ENCODE measurements around the gene ZC2HC1B. TPM values are rescaled to one million over a fixed set of nuclear protein-coding genes. Genes with fewer than 3 reads are reported as not detected.

ZC2HC1B gene
- total RNA-seq, 1 donor from 2014 or later = not detected

DNA sequence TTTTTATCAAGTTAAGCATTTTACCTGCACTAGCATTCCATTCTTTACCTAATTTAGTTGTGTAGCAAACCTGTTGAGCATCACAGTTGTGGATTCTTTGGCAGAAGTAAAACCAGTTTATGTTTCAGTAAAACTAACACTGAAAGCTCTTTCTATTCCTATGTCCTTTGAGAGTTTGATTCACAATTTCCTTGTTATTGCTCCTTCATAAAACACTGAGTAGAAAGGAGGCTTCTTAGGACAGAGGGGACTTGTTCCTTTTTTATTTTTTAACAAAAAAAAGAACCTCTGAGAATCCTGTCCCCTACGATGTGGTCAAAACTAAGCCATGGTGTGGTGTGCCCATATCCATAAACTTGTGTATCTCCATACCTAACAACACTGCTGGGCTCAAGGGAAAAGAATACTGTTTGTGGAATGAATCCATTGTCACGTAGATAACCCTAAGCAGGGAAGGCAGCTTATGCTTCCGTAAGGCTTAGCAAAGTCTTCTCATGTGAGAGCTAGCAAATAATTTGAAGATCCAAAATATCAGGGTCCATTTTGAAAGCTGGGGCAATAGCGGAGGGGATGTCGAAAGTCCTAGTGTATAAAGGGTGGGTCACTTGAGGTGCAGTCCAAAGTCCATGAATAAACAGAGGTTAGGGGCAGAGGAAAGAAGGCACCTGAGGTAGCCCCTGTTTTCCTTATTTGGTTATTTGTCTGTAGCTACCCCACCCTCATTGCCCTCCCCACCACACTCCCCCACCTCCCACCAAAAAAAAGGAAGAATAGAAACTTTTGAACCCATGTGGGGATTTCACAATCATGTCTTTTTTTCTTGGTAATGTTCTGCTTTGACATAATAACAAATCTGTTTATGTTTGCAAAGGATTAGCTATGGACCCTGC, 72.7 kb downstream of the ZC2HC1B start:
- DNase-seq (no peak), ATAC-seq (no peak)
- no peaks in the 10 kb centered on the region for H3K36me3 ChIP-seq
- H3K4me3 ChIP-seq = no peak overlapping the region
- no peaks in the 10 kb centered on the region for H3K4me1 ChIP-seq
- H3K9me3 ChIP-seq = no peaks in the 10 kb centered on the region
- no peak overlapping the region for H3K27ac ChIP-seq
- intact Hi-C loops (cut with DNase I) = no loop called here
- H3K27me3 ChIP-seq = no peaks in the 10 kb centered on the region
- TF ChIP-seq, protein P1, sequence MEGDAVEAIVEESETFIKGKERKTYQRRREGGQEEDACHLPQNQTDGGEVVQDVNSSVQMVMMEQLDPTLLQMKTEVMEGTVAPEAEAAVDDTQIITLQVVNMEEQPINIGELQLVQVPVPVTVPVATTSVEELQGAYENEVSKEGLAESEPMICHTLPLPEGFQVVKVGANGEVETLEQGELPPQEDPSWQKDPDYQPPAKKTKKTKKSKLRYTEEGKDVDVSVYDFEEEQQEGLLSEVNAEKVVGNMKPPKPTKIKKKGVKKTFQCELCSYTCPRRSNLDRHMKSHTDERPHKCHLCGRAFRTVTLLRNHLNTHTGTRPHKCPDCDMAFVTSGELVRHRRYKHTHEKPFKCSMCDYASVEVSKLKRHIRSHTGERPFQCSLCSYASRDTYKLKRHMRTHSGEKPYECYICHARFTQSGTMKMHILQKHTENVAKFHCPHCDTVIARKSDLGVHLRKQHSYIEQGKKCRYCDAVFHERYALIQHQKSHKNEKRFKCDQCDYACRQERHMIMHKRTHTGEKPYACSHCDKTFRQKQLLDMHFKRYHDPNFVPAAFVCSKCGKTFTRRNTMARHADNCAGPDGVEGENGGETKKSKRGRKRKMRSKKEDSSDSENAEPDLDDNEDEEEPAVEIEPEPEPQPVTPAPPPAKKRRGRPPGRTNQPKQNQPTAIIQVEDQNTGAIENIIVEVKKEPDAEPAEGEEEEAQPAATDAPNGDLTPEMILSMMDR (IDR thresholded peaks at IDR 0.05) = no peak

DNA sequence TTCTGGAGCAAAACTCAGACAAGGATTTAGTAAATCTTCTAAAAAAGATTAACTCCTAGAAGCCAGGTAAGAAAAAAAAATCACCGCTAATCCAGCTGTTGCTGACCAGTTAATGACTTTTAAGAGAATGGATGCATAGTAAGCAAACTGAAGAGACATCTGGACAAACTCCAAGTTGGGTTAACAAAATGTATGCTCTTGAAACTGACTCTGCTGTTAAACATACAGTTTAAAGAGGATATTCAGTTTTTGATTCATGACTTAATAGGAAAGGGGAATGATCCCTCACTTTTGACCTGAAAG, 73.3 kb downstream of the ZC2HC1B start:
- Histone ChIP-seq H3K27me3 (no peaks in the 10 kb centered on the region), H3K9me3 (no peaks in the 10 kb centered on the region), H3K36me3 (no peaks in the 10 kb centered on the region), H3K4me3 (no peak overlapping the region), H3K27ac (no peak overlapping the region), H3K4me1 (no peaks in the 10 kb centered on the region)
- DNase-seq = no peak
- intact Hi-C loops (cut with DNase I) = no loop called here
- TF ChIP-seq, protein P1 (IDR thresholded peaks at IDR 0.05) = no peak
- no peak for ATAC-seq

- intact Hi-C loops (cut with DNase I) = no loop called here
- H3K27ac ChIP-seq = no peak overlapping the region
- H3K36me3 ChIP-seq = no peaks in the 10 kb centered on the region
- H3K4me3 ChIP-seq = no peak overlapping the region
- TF ChIP-seq, protein P1 (IDR thresholded peaks at IDR 0.05) = no peak
- ATAC-seq = no peak
- H3K9me3 ChIP-seq = no peaks in the 10 kb centered on the region
- DNase-seq = no peak
- H3K27me3 ChIP-seq = no peaks in the 10 kb centered on the region
- H3K4me1 ChIP-seq = no peaks in the 10 kb centered on the region
Observed at GRCh38 chr6:143939364-143939763, 75.1 kb downstream of the ZC2HC1B start.

GRCh38 chr6:143940011-143940597, 75.8 kb downstream of the ZC2HC1B start:
- TF ChIP-seq, protein P1 (IDR thresholded peaks at IDR 0.05) = peak; percentile 77
- Histone ChIP-seq H3K4me3 (no peak overlapping the region), H3K9me3 (no peaks in the 10 kb centered on the region), H3K27me3 (no peaks in the 10 kb centered on the region), H3K27ac (no peak overlapping the region), H3K36me3 (no peaks in the 10 kb centered on the region), H3K4me1 (no peaks in the 10 kb centered on the region)
- DNase-seq = no peak
- ATAC-seq = peak; percentile 92
- intact Hi-C loops (cut with DNase I) = loop anchor here (5.0 kb wide), 1 partner anchor 72 kb away; no protein-coding TSS in a partner anchor

- peak; percentile 81 for ATAC-seq
- H3K27me3 ChIP-seq = no peaks in the 10 kb centered on the region
- no peaks in the 10 kb centered on the region for H3K36me3 ChIP-seq
- DNase-seq = peak; percentile 84
- TF ChIP-seq, protein P1 (IDR thresholded peaks at IDR 0.05) = peak; percentile 63
- intact Hi-C loops (cut with DNase I) = loop anchor here (5.0 kb wide), 1 partner anchor 70 kb away; no protein-coding TSS in a partner anchor
- H3K27ac ChIP-seq = no peak overlapping the region
- no peaks in the 10 kb centered on the region for H3K9me3 ChIP-seq
- H3K4me3 ChIP-seq = no peak overlapping the region
- H3K4me1 ChIP-seq = no peaks in the 10 kb centered on the region
Observed at GRCh38 chr6:143941852-143942627, 77.8 kb downstream of the ZC2HC1B start.

Data from upper lobe of right lung (tissue), 1 donor.